ENCODE measurements around the gene SLC8A3.
A peak's percentile ranks its signal among the peaks of the same experiment; 100 is the strongest.

SLC8A3 gene

DNA sequence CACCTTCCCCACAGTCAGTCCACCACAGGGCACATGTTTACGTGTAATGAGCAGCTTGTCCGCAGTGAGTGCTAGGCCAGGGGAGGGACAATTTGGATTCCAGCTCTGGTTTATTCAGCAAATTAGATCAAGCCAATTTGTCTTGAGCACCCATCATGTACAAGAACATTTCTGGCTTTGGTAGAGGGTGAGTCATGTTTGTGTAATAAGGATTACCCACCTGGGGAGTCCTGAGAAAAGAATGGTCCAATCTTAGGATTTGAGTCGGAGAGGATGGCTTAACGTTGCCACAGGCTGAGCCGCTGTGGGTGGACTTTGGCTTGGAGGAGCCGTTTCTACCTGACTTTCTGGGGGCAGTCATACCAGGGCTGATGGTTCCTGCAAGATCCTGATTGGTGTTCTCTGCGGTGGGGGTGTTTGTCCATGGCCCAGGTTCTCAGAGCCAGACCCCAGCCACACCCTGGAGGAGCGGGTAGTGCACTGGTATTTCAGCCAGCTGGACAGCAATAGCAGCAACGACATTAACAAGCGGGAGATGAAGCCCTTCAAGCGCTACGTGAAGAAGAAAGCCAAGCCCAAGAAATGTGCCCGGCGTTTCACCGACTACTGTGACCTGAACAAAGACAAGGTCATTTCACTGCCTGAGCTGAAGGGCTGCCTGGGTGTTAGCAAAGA lies 165.8 kb downstream of the SLC8A3 start:
- no peak for DNase-seq (ENCODE audit: low spot score)

DNA sequence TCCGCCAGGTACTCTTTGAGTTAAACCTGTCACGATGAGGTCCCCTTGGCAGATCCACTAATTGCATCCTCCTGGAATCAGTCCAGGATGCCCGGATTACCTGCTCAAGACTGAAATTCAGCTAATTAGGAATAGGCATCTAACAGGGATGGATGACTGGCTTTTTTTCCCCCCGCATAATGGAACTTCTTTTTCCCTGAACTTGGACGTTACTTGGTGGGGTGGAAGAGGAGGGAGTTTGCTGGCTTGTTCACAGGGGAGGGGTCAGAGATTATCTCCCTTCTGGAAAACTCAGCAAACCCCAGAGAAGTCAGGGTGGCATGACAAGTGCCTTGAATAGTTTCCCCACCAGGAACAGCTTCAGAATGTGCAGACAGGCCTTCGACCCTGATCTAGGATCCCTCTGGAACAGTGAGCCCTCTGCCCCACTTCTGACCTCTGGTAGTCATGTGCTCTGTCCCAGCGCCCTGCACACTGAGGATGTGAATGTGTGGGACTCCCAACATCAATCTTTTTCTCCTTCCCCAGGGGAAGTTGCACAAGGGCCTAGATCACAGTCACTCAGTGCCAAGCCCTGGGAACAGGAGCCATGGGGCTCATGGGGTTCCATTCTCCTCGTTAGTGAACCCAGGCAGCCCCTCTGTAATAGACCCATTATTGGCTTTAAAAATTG lies 167.1 kb downstream of the SLC8A3 start:
- DNase-seq (ENCODE audit: low spot score) = no peak

DNA sequence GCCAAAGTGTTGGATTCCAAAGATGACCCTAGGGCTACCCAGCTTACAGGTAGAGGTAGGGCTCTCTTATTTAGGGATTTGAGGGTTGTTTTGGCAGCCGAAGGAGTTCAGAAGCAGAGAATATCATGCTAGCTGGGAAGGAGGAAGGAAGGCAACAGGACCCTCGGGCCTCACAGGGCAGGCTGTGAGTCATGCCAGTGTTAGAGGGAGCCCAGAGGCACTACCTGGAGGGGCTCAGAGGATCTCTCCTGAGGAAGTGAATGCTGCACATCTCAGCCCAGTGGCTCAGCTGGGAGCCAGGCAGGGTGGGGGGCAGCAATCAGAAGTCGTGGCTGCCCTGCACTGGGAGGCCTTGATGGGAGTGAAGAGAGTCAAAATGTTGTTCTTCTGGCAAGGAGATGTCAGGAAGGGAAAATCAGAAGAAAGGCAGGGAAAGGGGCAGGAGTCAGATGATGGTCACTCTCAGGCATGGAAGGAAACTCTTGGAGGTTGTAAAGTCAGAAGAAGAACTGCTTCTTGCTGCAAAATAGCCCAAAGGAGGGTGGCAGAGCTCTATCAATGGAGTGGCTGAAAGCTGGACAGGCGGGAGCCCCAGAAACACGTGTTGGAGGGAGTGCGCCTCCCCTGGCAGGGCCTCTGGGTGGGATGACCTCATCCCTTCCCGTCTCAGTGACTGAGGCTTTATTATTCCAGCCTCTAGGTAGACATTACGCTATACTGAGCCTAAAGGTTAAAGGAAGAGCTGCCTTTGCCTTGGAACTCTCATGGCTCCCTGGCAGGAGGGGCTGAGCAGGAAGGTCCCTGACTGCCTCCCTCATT lies 168.2 kb downstream of the SLC8A3 start:
- DNase-seq (ENCODE audit: low spot score) = no peak

DNA sequence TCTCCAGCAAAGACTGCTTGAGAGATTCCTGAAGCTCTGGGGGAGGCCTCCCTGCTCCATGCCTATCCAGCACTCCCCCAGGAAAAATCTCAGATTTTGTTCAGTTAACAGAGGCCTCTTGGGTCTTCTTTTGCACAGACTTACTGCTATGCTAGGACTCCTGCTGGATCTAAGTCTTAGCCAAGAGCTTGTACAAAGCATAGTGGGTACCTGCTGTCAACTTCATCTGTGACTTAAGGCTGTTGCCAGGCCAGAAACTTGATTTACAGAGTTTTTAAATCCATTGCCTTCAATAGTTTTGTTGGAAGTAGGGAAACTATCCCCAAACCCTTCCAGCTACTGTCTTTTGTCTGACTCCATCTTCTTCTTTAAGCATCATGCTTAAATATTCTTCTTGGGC lies 169.1 kb downstream of the SLC8A3 start:
- DNase-seq (ENCODE audit: low spot score) = no peak

DNA sequence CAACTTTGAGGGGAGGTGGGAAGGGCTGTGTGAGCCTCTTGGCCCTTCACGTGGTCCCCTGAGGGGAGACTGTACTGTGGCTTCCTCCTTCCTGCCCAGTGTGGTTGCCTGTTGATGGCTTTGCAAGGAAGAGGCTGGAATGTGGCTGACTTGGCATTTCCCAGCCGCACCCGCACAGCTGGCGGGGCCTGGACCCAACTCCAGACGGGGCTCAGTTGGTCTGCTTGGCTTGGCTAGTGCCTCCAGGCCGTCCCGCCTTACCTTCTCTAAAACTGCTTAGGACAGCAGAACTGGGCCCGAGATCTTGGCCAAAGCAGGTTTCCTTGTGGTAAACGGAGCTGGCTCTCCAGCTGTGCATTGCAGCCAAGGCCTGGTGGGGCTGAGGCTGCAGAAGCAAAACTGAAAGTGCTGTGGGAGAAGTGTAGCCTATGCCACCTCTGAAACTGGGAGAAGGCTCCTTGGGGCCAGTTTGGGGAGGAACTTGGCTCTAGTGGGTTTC lies 170.0 kb downstream of the SLC8A3 start:
- DNase-seq (ENCODE audit: low spot score) = no peak

DNA sequence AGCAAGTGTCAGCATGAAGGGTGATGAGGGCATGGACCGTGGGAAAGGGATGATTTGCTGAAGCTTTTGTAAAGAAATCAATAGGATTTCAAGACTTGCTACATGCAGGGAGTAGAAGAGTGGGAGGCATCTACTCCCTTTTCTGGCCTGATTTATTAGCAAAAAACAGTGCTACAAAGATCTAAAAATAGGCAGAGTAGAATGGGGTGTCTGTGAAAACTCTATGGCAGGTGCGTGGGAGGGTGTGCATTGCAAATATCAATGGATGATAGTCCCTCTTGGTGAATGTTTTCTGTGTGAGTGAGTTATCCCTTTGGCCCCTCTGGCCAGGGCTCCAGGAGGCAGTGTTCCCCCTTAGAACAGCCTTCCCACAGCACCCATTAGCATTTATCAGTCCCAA lies 170.5 kb downstream of the SLC8A3 start:
- DNase-seq (ENCODE audit: low spot score) = no peak

DNA sequence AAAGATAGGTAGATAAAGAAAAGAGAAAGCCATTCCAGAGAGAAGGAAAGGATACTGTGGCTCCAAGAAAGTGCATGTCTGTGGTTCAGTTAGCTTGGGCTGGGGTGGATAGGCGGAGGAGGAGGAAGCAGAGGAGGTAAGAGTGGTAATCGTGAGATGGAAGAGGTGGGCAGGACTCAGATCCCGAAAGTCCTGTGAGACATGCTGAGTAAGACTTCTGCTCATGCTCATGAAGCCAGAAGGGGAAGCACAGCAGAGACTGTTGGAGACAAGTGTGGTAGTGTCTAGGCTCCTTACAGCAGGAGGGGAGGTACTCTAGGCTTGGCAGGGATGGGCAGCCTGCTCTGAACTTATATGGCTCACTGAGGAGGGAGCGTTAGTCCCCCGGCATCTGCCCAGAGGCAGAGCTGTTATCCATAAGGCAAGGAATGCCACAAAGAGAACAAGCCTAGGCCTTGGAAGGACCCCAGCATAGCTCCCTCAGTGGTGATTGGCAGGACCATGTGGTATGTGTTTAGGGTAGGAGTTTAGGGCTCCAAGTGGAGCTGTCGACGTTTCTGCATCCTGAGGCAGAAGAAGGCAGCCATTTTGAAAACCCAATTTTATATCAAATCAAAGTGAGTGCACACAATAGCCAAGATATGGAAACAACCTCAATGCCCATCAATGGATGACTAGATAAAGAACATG lies 174.2 kb downstream of the SLC8A3 start:
- no peak for DNase-seq (ENCODE audit: low spot score)

DNA sequence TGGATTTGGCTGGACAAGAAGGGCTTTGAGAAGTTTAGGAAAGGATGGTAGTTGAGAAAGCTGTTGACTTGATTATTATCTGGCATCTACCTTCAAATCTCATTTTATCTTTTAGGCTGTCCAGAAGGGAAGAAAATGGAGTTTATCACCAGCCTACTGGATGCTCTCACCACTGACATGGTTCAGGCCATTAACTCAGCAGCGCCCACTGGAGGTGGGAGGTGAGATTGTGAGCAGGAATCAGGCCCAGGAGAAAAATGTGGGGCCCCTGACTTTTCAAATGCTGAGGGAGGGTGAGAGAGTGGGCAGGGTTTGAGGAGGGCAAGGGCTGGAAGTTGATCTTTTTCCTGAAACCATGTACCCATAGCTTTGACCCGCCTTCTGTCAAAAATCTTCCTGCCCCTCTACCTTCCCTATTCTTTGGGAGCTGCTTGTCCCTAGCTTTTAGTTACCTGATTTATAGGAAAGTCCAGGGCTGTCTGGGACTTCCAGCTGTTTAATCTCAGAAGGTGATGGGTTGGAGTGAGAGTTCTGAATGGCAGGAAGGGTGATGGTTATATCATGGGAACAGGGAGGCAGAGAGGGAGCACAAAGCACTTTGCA lies 175.4 kb downstream of the SLC8A3 start:
- DNase-seq (ENCODE audit: low spot score) = peak; percentile 49

DNA sequence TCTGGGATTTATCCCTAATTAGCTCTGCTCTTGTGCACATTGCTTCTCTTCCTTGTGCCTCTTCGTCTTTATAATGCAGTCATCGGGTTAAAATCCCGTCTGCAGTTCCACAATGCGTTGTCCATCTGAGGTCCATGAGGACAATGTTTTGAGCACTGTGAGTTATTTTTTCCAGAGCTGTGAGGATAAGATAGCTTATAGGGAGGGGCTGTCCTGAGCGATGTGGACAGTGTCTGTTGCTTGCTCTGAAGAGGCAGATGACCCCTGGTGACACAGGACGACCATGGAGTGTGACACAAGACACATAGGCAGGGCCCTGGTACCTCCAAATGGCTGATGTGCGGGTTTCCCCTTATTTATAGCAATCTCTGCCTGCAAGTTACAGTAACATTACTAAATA lies 177.0 kb downstream of the SLC8A3 start:
- no peak for DNase-seq (ENCODE audit: low spot score)

DNA sequence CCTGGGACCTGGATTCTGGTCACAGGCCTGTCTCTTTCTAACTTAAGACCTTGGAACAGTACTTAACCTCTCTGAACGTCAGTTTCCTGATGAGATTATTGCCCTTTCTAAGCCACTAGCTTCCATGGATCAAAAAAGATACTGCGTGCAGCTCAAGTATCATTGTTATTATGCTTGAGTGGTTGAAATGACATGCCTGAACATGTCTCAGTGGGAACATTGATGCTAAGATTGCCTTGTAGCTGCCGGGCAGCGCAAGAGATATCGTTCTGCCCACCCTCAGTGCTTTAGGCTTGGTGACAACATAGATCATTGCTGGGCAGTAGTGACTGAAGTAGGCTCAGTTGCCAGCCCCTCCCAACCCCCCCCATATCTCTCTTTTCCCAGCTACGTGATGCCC lies 177.7 kb downstream of the SLC8A3 start:
- DNase-seq (ENCODE audit: low spot score) = no peak

DNA sequence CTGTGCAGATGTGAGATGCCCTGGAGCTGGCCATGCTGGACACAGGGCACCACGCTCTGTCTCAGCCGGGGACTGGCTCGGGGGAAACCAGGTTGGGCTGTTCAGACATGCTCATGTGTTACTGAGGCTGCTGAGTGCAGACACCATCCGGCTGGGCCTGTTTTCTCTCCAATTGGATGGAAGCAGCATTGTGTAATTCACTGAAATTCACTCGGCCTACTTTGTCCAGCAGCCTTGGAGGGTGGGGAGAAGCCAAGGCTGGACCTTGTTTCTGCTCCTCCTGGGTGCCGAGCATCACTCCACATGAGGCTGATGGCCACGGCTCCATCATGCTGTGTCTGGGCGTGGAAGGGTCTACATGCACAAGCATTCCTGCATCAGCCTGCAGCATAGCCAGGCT lies 178.8 kb downstream of the SLC8A3 start:
- DNase-seq (ENCODE audit: low spot score) = no peak

DNA sequence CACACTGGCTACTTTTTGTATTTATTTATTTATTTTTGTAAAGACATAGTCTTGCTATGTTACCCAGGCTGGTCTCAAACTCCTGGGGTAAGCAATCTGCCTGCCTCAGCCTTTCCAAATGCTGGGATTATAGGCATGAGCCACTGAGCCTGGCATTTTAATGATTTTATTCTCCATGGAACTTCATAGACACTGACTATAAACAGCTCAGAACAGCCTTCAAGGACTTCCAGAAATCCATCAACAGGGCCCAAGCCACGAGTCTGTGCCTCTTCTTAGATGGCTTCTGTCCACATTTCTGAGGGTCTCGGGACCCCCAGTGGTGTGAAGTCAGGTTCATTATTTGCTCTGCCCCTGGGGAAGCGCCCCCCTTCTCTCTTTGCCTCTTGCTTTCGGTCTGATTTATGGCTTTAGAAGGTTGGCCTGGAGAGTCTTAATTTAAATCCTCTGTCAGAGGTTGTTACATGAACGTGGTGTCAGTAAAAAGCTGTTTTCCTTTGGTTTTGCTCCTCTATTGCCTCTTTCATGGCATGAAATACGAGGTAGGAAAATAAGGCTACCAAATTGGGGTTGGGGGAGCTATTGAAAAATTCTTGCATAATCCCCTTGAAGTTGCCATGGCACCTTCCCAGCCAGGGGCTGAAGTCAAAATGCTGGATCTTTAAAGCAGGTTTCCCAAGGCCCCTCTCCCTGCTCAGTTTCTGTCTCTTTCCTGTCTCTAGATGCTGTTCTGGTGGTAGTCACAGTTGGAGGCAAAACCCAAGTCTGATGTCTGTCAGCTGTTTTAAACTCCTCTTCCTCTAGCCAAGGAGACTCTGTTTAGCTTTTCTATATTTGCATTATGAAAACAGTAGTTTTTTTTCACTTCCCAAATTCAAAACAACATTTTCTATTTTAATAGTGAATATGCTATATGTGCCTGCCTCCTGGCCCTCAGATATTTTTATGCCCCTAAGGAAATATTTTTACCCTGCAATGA lies 180.2 kb downstream of the SLC8A3 start:
- DNase-seq (ENCODE audit: low spot score) = no peak

DNA sequence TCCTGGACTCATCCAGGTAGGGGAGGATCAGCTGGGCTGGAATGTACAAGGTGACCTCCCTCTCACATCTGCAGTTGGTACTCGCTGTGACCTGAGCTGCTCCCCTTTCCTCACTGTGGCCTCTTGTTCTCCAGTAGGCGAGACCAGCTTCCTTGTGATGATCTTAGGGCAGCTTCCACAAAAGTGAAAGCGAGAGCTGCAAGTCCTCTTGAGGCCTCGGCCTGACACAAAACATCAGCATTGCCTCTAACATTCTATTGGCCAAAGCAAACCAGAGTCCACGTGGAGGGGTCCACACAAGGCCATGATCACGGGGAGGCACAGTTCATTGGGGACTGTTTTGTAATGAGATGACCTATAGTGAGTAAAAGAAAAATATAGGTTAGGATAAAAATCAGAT lies 182.1 kb downstream of the SLC8A3 start:
- DNase-seq (ENCODE audit: low spot score) = no peak

DNA sequence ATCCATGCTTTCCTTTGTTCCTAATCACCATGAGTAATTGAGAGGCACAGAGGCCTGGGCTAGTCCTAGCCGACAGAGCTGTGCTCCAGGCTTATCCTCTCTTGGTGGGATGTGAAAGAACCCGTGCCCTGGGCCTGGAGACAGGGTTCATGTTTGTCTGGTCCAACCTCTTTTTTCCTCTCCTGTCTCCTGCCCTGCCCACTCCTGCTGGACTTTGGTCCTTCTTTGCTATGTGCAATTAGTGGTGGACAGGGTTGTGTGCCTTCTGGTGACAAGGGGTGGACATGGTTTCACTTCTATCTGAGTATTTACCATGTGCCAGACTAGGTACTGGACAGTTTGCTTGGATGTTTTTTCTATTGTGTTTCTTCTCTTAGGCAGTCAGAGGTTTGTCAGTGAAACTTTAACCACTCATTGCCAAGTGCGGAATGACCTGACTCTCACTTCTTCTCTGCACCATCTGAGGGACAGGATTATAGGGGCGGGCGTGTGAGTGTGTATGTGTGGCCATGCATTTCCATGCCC lies 183.4 kb downstream of the SLC8A3 start:
- DNase-seq (ENCODE audit: low spot score) = no peak

DNA sequence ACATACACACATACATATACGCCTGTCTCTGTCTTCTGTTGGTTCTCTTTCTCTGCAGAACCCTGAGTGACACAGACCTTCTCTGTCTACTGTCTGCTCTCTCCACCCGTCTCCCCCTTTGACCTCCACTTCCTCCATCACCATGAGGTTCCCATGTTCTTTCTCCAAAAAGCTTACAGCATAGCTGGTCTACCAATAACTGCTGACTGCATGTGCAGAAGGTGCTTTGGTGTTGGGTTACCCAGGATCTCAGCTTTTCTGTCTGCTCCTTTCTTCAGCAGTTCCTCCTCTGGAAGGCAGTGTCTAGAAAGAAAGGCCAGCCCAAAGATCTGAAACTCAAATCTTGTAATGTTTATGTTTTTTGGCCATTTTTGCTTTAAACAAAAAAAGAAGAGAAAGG lies 184.0 kb downstream of the SLC8A3 start:
- no peak for DNase-seq (ENCODE audit: low spot score)

DNA sequence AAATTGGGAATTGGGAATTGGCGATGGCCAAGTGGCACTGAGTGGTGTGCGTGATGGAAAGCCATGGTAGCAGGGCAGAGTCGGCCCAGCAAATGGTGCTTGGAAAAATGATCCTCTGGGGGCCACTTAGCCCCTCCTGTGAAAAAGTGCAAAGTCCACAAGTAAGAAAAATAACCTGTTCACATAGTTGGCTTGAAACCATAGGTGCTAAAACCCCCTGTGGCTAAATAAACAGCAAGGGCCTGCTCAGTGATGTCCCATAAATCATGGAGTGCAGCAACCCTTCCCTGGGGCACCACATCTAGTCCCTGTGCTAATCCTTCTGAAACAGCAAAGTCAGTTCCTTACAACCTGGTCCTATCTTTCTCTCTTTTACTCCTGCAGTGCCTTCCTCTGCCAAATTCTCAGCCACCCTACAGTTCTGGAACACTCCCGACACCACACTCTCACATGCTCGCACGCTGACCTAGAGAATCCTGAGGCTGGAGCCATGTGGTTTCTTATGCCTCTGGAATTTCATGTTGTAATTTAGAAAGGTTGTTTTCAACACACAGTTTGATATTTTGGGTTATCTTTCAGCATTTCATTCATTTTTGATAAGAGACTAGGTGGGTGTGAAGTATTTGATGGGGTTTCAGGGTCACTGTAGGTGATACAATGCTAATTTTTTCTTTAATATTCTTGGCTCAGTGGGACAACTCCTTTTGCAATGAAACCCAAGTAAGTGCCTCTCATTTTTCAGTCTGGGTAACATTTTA lies 186.0 kb downstream of the SLC8A3 start:
- DNase-seq (ENCODE audit: low spot score) = no peak

DNA sequence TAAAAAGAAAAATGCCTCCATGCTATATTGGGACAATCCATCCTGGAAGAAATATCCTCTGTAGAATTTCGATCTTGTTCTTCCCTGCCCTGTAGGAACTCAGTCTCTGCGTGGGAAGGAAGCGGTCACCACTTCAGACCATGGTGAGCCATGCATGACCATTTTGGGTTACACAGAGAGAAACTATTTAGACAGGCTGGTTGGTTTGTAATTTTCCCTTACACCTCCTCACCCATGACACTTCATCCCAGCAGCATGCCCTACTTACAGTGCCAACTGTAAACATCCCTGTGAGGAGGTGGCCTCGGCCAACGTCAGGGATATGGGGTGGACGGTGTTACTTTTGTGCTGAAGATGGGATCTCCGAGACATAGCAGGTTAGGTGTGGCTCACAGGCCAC lies 188.2 kb downstream of the SLC8A3 start:
- DNase-seq (ENCODE audit: low spot score) = no peak

DNA sequence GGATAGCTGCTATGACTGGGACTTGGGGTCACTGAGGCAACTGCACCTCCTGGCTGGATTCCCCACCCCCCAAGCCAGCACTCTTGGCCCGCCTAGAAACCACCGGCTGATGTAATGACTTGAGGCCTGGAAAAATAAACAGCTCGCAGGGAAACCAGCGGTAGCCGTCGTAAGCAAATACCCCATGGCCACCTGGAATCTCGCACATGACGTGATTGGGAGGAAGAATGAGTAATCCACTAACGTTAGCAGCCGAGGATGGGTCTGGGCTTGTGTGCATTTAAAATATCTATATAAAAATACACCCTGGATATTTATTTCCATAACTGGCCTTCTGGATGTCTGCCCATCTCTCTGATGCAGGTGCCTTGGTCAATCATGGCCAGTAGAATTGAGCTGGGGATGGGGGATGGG lies 189.5 kb downstream of the SLC8A3 start:
- no peak for DNase-seq (ENCODE audit: low spot score)

DNA sequence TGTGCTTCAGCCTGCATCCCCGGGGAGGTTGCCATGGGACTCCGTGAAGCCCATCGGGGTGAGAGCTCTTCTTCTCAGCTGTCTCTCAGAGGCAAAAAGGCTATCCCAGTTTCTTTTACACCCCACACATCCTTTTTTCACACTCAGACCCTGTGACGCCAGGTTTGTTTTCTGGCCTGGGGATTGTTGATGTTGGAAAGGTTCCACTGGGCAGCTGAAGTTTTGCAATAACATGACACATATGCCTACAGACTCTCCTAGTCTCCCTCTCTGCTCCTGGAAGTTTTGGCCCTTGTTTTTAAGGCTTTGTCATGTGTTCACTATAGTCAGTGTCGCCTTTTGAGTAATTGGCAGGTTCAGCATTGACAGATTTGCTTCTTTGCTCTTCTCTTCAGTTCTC lies 190.9 kb downstream of the SLC8A3 start:
- DNase-seq (ENCODE audit: low spot score) = no peak

DNA sequence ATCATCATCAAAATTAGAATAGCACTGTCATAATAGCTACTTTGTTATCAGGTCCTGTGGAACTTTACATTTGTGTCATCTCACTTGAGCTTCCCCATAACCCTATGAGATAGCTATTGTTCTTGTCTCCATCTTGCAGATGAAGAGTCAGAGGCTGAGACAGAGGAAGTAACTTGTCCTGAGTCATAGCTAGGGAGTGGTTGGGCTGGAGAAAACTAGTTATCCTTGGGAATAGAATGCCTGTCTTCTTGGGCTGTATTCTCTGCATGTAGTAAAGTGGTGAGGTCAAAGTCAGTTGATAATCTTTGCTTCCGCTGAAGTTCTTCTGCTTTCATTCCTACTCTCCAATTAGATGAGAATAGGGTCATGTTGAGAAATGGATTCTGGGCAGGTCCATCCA lies 192.5 kb downstream of the SLC8A3 start:
- DNase-seq (ENCODE audit: low spot score) = no peak

Measured in NAMALWA (cell line).